ENCODE data around the gene TMEM30A.
A peak's percentile ranks its signal among the peaks of the same experiment; 100 is the strongest.

The TMEM30A gene

GRCh38 chr6:75284632-75285282 is at the start of gene TMEM30A:
TSS of gene TMEM30A (minus strand) at chr6:75284792. CDS start at chr6:75284638, 154 bp downstream.
- peak; percentile 100 for DNase-seq

GRCh38 chr6:75333676-75334200 is 49.1 kb upstream of the TMEM30A start:
- DNase-seq, result no peak

GRCh38 chr6:75331151-75331550 is 46.6 kb upstream of the TMEM30A start:
- peak; percentile 83 for DNase-seq

GRCh38 chr6:75329703-75330102 is 45.1 kb upstream of the TMEM30A start:
- no peak for DNase-seq

- DNase-seq, result no peak
These were observed 43.2 kb upstream of the TMEM30A start for GRCh38 chr6:75327807-75328206.

GRCh38 chr6:75326557-75327258 is 42.1 kb upstream of the TMEM30A start:
- no peak for DNase-seq

- no peak for DNase-seq
These were observed 34.3 kb upstream of the TMEM30A start for GRCh38 chr6:75318900-75319299.

GRCh38 chr6:75317503-75318206 is 33.1 kb upstream of the TMEM30A start:
- peak; percentile 86 for DNase-seq

- no peak for DNase-seq
These were observed 31.4 kb upstream of the TMEM30A start for GRCh38 chr6:75315978-75316377.

GRCh38 chr6:75308250-75308988 is 23.8 kb upstream of the TMEM30A start:
- DNase-seq, result no peak

- no peak for DNase-seq
These were observed 22.9 kb upstream of the TMEM30A start for GRCh38 chr6:75307364-75308004.

GRCh38 chr6:75306064-75306463 is 21.5 kb upstream of the TMEM30A start:
- no peak for DNase-seq

- DNase-seq, result no peak
These were observed 21.0 kb upstream of the TMEM30A start for GRCh38 chr6:75305573-75305972.

GRCh38 chr6:75302280-75302679 is 17.7 kb upstream of the TMEM30A start:
- DNase-seq, result no peak

- DNase-seq, result no peak
These were observed 16.9 kb upstream of the TMEM30A start for GRCh38 chr6:75301537-75301936.

GRCh38 chr6:75301088-75301487 is 16.5 kb upstream of the TMEM30A start:
- DNase-seq, result no peak

GRCh38 chr6:75300531-75300855 is 15.9 kb upstream of the TMEM30A start:
- no peak for DNase-seq

GRCh38 chr6:75299801-75300530 is 15.4 kb upstream of the TMEM30A start:
- DNase-seq, result no peak

GRCh38 chr6:75296811-75297779 is 12.5 kb upstream of the TMEM30A start:
- DNase-seq, result peak; percentile 66

GRCh38 chr6:75292555-75292954 is 8.0 kb upstream of the TMEM30A start:
- DNase-seq, result no peak

GRCh38 chr6:75291744-75292143 is 7.2 kb upstream of the TMEM30A start:
- no peak for DNase-seq
